ENCODE results near the gene TOP2A.

TOP2A gene

GRCh38 chr17:40343219-40344119, 74.2 kb downstream of the TOP2A start:
- no peak for DNase-seq

GRCh38 chr17:40342504-40343218, 75.0 kb downstream of the TOP2A start:
- DNase-seq = no peak

- DNase-seq = no peak
Observed at GRCh38 chr17:40341808-40342503, 75.7 kb downstream of the TOP2A start.

- DNase-seq = peak; percentile 85
Observed at GRCh38 chr17:40340880-40341807, 76.6 kb downstream of the TOP2A start.

GRCh38 chr17:40340327-40340726, 77.4 kb downstream of the TOP2A start:
- no peak for DNase-seq

GRCh38 chr17:40338941-40339649, 78.6 kb downstream of the TOP2A start:
- DNase-seq = no peak
